Measurements from ENCODE around the gene ATP6V1F.

The ATP6V1F gene

DNA sequence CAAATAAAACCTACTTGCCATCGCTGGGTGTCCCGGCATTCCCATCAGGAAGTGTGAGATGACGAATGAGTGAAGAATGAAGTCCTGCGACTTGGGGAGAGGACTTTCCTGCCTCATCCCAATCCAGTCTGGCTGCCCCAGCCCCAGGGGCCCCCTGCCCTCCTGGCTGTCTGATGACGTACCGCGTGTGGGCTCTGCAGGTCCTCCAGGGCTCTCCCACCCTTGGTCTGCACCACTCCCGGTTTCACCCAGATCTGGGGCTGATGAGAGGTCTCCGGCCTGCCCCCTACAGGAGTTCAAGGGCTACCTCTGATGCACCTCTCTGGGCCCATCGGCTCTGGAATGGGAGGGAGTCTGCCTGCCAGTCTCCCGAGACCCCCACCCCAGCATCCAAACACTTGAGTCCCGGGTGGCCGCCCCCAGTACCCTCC lies 9.8 kb downstream of the ATP6V1F start:
- ATAC-seq (replicated peaks; ENCODE audit: extremely low read depth, poor library complexity, severe bottlenecking) (no peak), DNase-seq (ENCODE audit: low spot score in 2 of 2) (no peak)
- H3K9me3 Mint-ChIP-seq = no peaks in the 10 kb centered on the region
- H3K36me3 Mint-ChIP-seq (ENCODE audit: insufficient read depth) = no peaks in the 10 kb centered on the region
- no peaks in the 10 kb centered on the region for H3K27me3 Mint-ChIP-seq
- H3K4me1 Mint-ChIP-seq = peaks cover 11% of the 10 kb centered on the region
- no peak overlapping the region for H3K27ac Mint-ChIP-seq (ENCODE audit: low read depth)
- H3K4me3 Mint-ChIP-seq = no peak overlapping the region

DNA sequence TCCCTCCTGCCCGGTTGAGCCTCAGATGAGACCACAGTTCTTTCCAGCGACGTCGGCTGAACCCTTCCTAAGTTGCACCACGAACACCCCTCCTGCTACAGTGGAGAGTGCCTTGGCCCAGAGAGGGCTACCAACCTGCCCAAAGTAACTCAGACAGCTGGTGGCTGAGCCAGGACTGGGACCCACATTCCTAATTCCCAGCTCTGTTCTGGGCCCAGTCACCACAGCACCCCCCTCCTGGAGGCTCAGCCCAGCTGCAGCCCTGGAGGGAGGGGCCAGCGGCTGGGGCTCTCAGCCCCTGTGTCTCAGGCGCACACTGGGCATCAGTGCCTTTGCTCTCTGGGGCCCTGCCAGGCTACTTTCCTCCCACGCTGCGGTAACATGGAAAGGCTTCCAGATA lies 10.6 kb downstream of the ATP6V1F start:
- Mint-ChIP-seq H3K27ac (ENCODE audit: low read depth) (no peak overlapping the region), H3K9me3 (no peaks in the 10 kb centered on the region), H3K36me3 (ENCODE audit: insufficient read depth) (peaks cover 2% of the 10 kb centered on the region), H3K4me1 (peaks cover 6% of the 10 kb centered on the region), H3K4me3 (no peak overlapping the region), H3K27me3 (no peaks in the 10 kb centered on the region)
- DNase-seq (ENCODE audit: low spot score in 2 of 2) (no peak), ATAC-seq (replicated peaks; ENCODE audit: extremely low read depth, poor library complexity, severe bottlenecking) (no peak)

DNA sequence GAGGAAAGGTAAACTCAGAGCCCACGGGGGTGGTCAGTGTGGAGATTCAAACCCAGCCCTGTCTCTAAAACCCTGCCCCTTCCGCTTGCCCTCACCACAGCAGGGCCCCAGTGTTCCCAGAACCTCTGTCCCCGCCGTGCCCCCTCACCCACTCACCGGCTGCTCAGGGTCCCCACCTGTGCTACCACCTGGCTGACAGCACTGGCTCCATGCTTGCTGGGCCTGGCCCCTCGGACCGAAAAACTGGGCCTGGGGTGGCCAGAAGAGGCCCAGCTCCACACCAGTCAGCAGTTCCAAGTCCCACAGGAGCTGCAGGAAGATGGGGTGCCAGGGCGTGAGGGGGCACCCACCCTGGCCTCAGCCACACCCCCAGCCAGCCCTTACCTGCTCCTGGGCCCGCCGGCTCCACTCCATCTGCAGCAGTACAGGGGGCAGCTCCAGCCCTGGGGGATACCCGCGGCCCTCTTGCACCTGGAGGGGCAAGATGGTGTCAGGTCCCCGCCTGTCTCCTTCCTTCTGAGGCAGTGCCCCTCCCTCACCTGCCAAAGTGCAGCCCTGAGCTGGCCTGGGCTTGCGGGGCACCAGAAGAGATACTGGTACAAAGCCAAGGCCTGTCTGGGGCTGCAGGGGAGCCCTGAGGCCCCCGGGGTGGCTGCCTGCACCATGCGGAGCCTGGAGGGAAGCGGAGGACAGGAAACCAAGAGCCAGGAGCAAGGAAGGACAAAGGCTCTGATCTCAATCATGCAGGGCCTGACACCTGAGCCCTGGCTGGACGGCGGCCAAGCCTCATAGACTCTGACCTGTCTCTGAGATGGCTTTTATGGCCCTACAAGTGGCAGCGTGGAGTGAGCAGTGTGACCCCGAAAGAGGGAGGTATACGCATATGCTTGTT lies 11.7 kb downstream of the ATP6V1F start:
- Mint-ChIP-seq H3K4me1 (peaks cover 6% of the 10 kb centered on the region), H3K27me3 (no peaks in the 10 kb centered on the region), H3K4me3 (no peak overlapping the region), H3K9me3 (no peaks in the 10 kb centered on the region), H3K27ac (ENCODE audit: low read depth) (no peak overlapping the region), H3K36me3 (ENCODE audit: insufficient read depth) (peaks cover 2% of the 10 kb centered on the region)
- ATAC-seq (replicated peaks; ENCODE audit: extremely low read depth, poor library complexity, severe bottlenecking) = no peak
- no peak for DNase-seq (ENCODE audit: low spot score in 2 of 2)

DNA sequence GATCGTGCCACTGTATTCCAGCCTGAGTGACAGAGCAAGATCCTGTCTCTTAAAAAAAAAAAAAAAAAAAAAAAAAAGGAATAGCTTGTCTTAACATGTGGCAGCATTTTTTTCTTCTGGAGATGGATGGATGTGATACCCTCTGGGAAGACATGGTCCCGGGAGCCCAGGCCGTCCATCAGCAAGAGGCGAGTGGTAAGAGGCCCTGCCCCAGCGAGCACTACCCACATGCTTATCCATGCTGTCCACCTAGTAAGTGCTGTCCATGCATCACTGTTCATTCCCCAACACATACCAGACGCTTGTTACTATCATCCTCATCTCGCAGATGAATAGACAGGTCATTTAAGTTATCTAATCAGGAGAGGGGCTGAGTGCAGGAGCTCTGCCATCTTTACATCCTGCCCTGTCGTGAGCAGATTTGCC lies 12.9 kb downstream of the ATP6V1F start:
- no peak for DNase-seq (ENCODE audit: low spot score in 2 of 2)
- H3K9me3 Mint-ChIP-seq = no peaks in the 10 kb centered on the region
- H3K4me1 Mint-ChIP-seq = no peaks in the 10 kb centered on the region
- H3K27me3 Mint-ChIP-seq = no peaks in the 10 kb centered on the region
- H3K4me3 Mint-ChIP-seq = no peak overlapping the region
- no peak overlapping the region for H3K27ac Mint-ChIP-seq (ENCODE audit: low read depth)
- peaks cover 2% of the 10 kb centered on the region for H3K36me3 Mint-ChIP-seq (ENCODE audit: insufficient read depth)
- ATAC-seq (replicated peaks; ENCODE audit: extremely low read depth, poor library complexity, severe bottlenecking) = no peak

DNA sequence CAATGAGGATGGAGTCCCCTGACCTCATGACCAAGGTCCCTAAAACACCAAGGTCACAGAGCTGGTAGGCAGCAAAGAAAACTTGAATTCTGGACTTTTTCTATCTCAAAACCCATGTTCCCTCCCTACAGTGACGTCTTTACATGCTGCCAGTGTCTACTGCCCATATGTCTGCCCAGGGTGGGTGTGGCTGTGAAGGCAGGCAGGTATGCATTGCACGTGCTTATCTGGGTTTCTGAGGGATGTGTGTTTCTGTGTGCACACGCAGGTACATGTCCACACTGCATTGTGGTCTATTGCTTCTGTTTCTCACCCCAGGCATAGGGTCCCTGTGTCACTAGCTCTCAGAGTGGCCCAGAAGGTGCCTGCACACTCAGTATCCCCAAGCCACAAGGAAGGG lies 13.5 kb downstream of the ATP6V1F start:
- no peak for ATAC-seq (replicated peaks; ENCODE audit: extremely low read depth, poor library complexity, severe bottlenecking)
- H3K4me3 Mint-ChIP-seq = no peak overlapping the region

DNA sequence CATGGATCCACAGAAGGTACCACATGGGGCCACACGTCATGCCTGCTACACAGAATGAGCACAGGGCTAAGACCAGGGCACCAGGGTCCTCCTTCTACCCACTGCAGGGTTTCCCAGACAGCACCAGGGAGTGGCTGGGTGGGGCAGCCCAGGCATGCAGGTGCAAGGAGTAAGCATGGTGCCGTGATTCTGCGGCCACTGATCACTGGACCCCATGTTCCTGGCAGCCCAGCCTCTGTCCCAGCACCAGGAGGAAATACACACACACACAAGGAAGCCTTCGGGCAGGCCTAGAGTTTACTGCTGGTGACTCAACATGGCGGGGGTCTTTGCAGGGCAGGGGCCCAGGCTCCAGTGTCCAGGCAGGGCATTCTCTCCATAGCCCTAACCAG lies 13.9 kb downstream of the ATP6V1F start:
- ATAC-seq (replicated peaks; ENCODE audit: extremely low read depth, poor library complexity, severe bottlenecking) (no peak), DNase-seq (ENCODE audit: low spot score in 2 of 2) (no peak)
- no peaks in the 10 kb centered on the region for H3K4me1 Mint-ChIP-seq
- no peak overlapping the region for H3K27ac Mint-ChIP-seq (ENCODE audit: low read depth)
- no peaks in the 10 kb centered on the region for H3K27me3 Mint-ChIP-seq
- H3K9me3 Mint-ChIP-seq = no peaks in the 10 kb centered on the region
- H3K36me3 Mint-ChIP-seq (ENCODE audit: insufficient read depth) = peaks cover 2% of the 10 kb centered on the region
- H3K4me3 Mint-ChIP-seq = no peak overlapping the region

More for the DNA sequence above, 13.5 kb downstream of the ATP6V1F start:
- H3K27me3 Mint-ChIP-seq = no peaks in the 10 kb centered on the region
- DNase-seq (ENCODE audit: low spot score in 2 of 2) = no peak
- H3K4me1 Mint-ChIP-seq = no peaks in the 10 kb centered on the region
- H3K27ac Mint-ChIP-seq (ENCODE audit: low read depth) = no peak overlapping the region
- peaks cover 2% of the 10 kb centered on the region for H3K36me3 Mint-ChIP-seq (ENCODE audit: insufficient read depth)
- H3K9me3 Mint-ChIP-seq = no peaks in the 10 kb centered on the region

DNA sequence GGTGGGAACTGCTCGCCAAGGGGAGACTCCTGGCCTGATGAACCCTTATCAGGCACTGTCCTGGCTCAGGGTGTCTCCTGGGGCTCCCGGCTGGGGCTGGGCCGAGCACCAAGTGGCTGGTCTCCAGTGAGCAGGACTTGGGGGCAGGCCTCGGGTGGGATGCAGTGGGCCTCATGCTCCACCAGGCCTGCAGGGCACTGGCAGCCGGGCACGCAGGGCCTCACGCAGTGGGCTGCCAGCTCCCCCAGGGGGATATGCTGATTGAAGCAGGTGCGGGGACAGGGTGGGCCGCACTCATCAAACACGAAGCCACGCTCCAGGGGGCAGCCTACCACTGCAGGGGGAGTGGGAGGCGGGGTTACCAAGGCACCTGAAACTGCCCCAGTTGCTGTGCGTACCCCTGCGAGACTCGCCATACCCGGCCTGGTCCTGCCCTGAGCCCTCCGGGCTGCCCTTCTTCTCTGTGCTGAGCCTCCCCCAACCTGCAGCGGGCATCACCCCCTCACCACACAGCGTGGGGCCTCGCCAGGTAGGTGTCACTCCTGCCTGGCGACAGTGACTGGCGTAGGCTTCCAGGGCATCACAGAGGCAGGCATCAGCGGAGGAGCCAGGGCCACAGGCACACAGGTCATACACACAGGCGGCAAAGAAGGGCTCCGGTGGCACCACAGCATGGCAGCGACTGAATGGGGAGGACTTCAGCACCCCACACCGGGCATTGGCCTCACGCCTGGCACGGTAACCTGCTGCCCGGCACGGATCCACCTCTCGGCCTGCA lies 14.5 kb downstream of the ATP6V1F start:
- no peaks in the 10 kb centered on the region for H3K9me3 Mint-ChIP-seq
- no peak overlapping the region for H3K4me3 Mint-ChIP-seq
- DNase-seq (ENCODE audit: low spot score in 2 of 2) (no peak), ATAC-seq (replicated peaks; ENCODE audit: extremely low read depth, poor library complexity, severe bottlenecking) (no peak)
- no peaks in the 10 kb centered on the region for H3K4me1 Mint-ChIP-seq
- H3K27me3 Mint-ChIP-seq = no peaks in the 10 kb centered on the region
- no peak overlapping the region for H3K27ac Mint-ChIP-seq (ENCODE audit: low read depth)
- peaks cover 2% of the 10 kb centered on the region for H3K36me3 Mint-ChIP-seq (ENCODE audit: insufficient read depth)

DNA sequence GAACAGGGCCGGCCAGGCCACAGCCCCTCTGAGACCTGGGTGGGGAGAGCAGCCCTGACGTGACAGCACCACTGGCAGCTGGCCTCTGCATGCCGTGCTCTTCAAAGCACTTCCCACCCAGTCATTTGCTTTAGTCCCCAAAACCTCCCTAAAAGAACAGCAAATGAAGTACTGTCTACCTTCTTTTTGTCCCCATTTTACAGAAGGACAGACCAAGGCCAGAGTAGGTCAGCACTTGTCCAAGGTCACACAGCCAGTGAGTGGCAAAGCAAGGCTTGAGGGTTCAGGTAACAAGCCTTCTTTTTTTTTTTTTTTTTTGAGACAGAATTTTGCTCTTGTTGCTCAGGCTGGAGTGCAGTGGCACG lies 15.1 kb downstream of the ATP6V1F start:
- no peak for ATAC-seq (replicated peaks; ENCODE audit: extremely low read depth, poor library complexity, severe bottlenecking)

DNA sequence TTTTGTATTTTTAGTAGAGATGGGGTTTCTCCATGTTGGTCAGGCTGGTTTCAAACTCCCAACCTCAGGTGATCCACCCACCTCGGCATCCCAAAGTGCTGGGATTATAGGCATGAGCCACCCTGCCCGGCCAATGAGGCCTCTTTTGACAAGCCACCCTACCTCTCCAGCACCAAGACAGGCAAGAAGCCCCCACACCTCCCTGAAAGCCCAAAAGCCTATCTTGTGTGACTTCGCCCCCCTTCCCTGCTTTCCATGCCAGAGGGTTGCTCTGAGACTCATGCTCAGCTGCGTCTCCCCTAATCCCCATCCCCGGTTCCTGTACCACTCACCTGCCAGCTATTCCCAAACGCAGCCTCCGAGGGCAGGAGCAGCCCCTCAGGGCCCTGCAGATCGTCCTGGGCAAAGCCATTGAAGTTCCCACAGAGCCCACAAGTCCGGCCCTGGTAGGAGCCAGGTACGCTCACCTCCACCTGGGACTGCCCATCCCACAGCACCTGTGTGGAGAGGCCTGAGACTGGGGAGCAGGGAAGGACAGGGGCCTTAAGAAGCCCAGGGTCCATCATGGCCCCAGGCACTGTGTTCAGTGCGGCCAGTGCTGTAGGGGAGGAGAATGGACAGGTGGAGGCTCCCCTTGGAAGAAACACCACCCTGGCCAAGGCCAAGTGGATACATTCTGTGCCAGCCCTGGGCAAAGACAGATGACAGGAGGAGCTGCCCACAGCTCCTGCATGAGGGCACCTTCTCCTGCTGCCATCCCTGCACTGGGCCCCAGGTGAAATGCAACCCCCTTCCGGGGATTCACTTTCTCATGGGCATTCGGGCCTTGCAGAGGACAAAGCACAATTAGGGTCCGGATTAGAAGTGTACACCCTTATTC lies 15.8 kb downstream of the ATP6V1F start:
- no peaks in the 10 kb centered on the region for H3K9me3 Mint-ChIP-seq
- H3K4me3 Mint-ChIP-seq = no peak overlapping the region
- no peak for DNase-seq (ENCODE audit: low spot score in 2 of 2)
- peaks cover 2% of the 10 kb centered on the region for H3K36me3 Mint-ChIP-seq (ENCODE audit: insufficient read depth)
- H3K27ac Mint-ChIP-seq (ENCODE audit: low read depth) = no peak overlapping the region
- no peaks in the 10 kb centered on the region for H3K4me1 Mint-ChIP-seq
- no peaks in the 10 kb centered on the region for H3K27me3 Mint-ChIP-seq
- no peak for ATAC-seq (replicated peaks; ENCODE audit: extremely low read depth, poor library complexity, severe bottlenecking)

More for the DNA sequence above, 15.1 kb downstream of the ATP6V1F start:
- Mint-ChIP-seq H3K36me3 (ENCODE audit: insufficient read depth) (peaks cover 2% of the 10 kb centered on the region), H3K27me3 (no peaks in the 10 kb centered on the region), H3K9me3 (no peaks in the 10 kb centered on the region), H3K27ac (ENCODE audit: low read depth) (no peak overlapping the region), H3K4me1 (no peaks in the 10 kb centered on the region), H3K4me3 (no peak overlapping the region)
- DNase-seq (ENCODE audit: low spot score in 2 of 2) = no peak

DNA sequence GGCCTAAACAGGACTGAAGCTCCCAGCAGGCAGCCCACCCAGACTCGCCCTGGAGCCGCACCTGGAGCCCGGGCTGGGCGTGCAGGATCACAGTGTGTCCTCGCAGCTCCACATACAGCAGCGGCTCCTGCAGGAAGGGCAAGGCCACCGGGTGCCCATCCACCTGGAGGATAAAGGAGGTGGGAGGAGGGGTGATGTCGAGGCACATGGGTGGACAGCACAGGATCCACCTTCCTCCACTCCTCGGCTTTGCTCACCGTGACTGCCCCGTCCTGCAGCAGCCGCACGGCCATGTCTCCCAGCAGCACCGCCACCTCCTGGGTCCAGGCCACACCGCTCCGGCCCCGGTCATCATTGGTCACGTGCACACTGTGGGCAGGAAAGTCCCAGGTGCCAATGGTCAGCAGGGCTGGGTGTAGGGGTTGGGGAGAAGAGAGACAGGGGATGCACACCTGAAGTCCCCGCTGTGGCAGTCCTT lies 16.8 kb downstream of the ATP6V1F start:
- no peak for DNase-seq (ENCODE audit: low spot score in 2 of 2)
- no peak for ATAC-seq (replicated peaks; ENCODE audit: extremely low read depth, poor library complexity, severe bottlenecking)
- Mint-ChIP-seq H3K36me3 (ENCODE audit: insufficient read depth) (peaks cover 2% of the 10 kb centered on the region), H3K4me1 (no peaks in the 10 kb centered on the region), H3K27ac (ENCODE audit: low read depth) (no peak overlapping the region), H3K4me3 (no peak overlapping the region), H3K27me3 (no peaks in the 10 kb centered on the region), H3K9me3 (no peaks in the 10 kb centered on the region)

DNA sequence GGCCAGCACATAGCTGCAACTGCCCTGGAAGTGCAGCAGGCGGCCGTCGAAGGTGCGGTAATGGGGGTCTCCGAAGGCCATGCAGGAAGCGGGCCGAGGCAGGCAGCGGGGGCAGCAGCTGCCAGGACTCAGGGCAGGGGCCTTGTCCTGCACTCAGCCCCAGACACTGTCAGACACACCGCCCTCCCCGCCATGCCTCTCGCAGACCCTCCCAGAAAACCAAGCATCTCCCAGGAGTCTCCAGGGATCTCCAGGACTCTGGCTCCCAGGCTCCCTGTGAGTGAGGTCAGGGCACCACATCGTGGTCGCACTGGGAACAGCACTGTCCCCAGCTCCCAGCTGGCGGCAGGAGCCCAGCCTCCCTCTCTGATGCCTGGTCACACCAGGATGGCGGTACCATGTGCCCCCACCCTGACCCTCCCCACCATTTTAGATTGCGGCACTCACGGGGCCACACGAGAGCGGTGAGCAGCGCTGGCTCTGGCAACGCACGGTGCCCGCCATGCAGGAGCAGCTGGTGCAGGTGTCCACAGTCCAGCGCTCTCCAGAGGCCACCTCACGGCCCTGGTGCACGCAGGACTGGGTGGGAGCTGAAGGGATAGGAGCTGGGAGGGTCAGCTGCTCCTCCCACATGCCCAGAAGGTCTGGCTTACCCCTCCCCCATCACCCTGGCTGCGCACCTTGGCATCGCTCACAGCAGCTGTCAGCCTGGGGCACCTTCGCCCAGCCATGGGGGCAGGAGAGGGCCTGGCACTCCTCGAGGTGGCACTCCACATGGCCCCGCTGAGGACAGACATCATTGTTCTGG lies 17.5 kb downstream of the ATP6V1F start:
- Mint-ChIP-seq H3K27me3 (no peaks in the 10 kb centered on the region), H3K27ac (ENCODE audit: low read depth) (no peak overlapping the region), H3K4me3 (no peak overlapping the region), H3K36me3 (ENCODE audit: insufficient read depth) (peaks cover 2% of the 10 kb centered on the region), H3K4me1 (no peaks in the 10 kb centered on the region), H3K9me3 (no peaks in the 10 kb centered on the region)
- no peak for ATAC-seq (replicated peaks; ENCODE audit: extremely low read depth, poor library complexity, severe bottlenecking)
- DNase-seq (ENCODE audit: low spot score in 2 of 2) = no peak

Data from central memory CD8-positive, alpha-beta T cell (primary cell).